Thymus (tissue), 11 donors: Measurements from ENCODE around the gene FADS1. TPM values are rescaled to one million over a fixed set of nuclear protein-coding genes. Genes with fewer than 3 reads are reported as not detected.

ENCODE experiments used
- DNase-seq, 9 donors: peaks; one replicate each; pipeline ENCODE4 v3.0.0-alpha.2; 2013; ENCODE audit warnings: low spot score in 9 of 9, low read depth in 6 of 9, missing footprints in 1 of 9
- H3K27ac ChIP-seq, 2 donors: one replicate each; pipeline ENCODE4 v1.5.1; 2013; ENCODE audit warnings: control low read depth in 1 of 2, low read depth in 1 of 2, low read length in 1 of 2, mild to moderate bottlenecking in 1 of 2, moderate library complexity in 1 of 2
- H3K27me3 ChIP-seq, 2 donors: one replicate each; pipeline ENCODE4 v1.5.1; 2013; ENCODE audit warnings: low read length in 1 of 2; ENCODE audit not compliant: control insufficient read depth in 2 of 2, insufficient read depth in 1 of 2
- H3K36me3 ChIP-seq, 2 donors: one replicate each; pipeline ENCODE4 v1.5.1; 2013; ENCODE audit warnings: low read length in 1 of 2, mild to moderate bottlenecking in 1 of 2, moderate library complexity in 1 of 2; ENCODE audit not compliant: control insufficient read depth in 2 of 2, insufficient read depth in 2 of 2
- H3K4me1 ChIP-seq, 2 donors: one replicate each; pipeline ENCODE4 v1.5.1; 2013; ENCODE audit warnings: low read length in 2 of 2; ENCODE audit not compliant: control insufficient read depth in 2 of 2, insufficient read depth in 2 of 2
- H3K4me3 ChIP-seq, 2 donors: one replicate each; pipeline ENCODE4 v1.5.1; 2013; ENCODE audit warnings: low read length in 2 of 2, control low read depth in 1 of 2, mild to moderate bottlenecking in 1 of 2
- H3K9me3 ChIP-seq, 2 donors: one replicate each; pipeline ENCODE4 v1.5.1; 2013; ENCODE audit warnings: low read length in 1 of 2, mild to moderate bottlenecking in 1 of 2; ENCODE audit not compliant: control insufficient read depth in 2 of 2, insufficient read depth in 1 of 2
- WGBS: extraction: QIAGEN DNeasy Blood & Tissue Kit; methylation state at CpG from one replicate; pipeline ENCODE4 v1.1.7; 2013; 5-methylcytosine and 5-hydroxymethylcytosine counted together
- polyA plus RNA-seq: library from polyadenylated mRNA; stranded (reverse); fragments of 200-250 nt; gene quantifications from one replicate; pipeline ENCODE4 v1.2.3, GENCODE V29; 2013
- total RNA-seq: library from RNA; stranded (reverse); fragments of 120-200 nt; gene quantifications from one replicate; pipeline ENCODE4 v1.2.4, GENCODE V29; 2013
- donor health status: healthy.

The FADS1 gene
- total and polyA plus RNA-seq, 2 donors: 4.4 to 12.9 TPM

DNA sequence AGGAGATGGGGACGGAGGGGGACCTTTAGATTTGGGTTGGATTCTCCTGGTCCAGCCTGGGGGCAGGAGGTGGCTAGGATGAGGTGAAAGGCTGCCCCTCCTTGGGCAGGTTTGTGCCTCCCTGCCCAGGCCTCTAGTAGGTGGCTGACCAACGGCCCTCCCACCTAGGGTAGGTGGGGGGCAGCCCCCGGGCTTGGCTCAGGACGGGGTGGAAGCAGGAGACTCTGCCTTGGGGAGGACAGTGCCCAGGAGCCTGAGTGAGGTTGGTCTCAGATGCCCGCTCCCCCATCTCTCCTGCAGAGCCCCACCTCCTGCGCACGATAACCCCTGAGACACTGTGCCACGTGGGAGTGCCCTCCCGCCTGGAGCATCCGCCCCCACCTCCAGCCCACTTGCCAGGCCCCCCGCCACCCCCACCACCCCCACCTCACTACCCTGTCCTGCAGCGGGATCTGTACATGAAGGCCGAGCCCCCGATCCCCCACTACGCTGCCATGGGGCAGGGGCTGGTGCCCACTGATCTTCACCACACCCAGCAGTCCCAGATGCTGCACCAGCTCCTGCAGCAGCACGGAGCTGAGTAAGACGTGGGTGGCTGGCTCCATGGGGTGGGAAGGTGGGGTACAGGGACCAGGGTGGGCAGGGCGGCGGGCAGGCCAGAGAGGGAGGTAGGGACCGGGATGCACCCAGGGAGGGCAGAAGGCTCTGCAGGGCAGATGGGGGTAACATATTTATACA, 46.7 kb downstream of the FADS1 start:
- no peak overlapping the region for H3K4me3 ChIP-seq
- no peaks in the 10 kb centered on the region for H3K36me3 ChIP-seq
- WGBS: 96% methylated on average over 20 of the region's 20 CpGs
- no peak overlapping the region for H3K27ac ChIP-seq
- H3K9me3 ChIP-seq: no peaks in the 10 kb centered on the region
- H3K4me1 ChIP-seq: peaks cover 0 to 4% of the 10 kb centered on the region in 2 donors
- no peak for DNase-seq
- no peaks in the 10 kb centered on the region for H3K27me3 ChIP-seq

DNA sequence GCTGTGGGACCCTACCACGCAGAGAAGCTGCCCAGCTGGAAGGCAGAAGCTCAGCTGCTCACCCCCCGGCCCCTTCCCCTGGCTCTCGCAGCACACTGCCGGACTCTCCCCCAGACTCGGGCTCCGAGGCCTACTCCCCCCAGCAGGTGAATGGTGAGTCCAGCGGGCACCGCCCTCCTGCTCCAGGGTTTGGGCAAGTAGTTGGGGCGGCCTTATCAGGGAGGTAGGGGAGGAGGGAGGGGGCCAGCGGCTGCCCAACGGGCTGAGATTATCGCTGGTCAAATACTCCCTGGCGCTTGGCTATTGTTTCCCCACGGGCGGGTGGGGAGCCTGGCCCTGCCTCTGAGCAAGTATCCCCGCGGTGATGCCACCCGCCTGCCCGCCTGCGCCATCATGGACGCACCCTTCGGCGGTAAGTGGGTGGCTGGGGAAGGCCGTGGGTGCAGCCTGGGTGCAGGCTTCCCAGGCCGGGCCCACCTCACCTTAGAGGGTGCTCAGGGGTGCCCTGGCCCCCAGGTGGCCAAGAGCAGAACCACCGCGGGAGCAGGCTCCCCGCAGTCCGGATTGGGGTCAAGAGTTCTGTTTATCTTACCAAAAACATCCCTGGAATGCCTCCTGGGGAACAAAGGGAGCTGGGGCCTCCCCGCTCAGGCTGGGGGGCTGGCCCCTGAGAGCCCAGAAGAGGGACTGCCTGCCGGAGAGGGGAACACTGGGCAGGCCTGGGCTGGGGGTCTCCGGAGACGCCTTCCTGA, 47.5 kb downstream of the FADS1 start:
- no peak overlapping the region for H3K4me3 ChIP-seq
- 97% methylated on average over 33 of the region's 33 CpGs for WGBS
- no peak for DNase-seq
- H3K9me3 ChIP-seq: no peaks in the 10 kb centered on the region
- peaks cover 0 to 4% of the 10 kb centered on the region in 2 donors for H3K4me1 ChIP-seq
- no peaks in the 10 kb centered on the region for H3K27me3 ChIP-seq
- no peaks in the 10 kb centered on the region for H3K36me3 ChIP-seq
- H3K27ac ChIP-seq: no peak overlapping the region

DNA sequence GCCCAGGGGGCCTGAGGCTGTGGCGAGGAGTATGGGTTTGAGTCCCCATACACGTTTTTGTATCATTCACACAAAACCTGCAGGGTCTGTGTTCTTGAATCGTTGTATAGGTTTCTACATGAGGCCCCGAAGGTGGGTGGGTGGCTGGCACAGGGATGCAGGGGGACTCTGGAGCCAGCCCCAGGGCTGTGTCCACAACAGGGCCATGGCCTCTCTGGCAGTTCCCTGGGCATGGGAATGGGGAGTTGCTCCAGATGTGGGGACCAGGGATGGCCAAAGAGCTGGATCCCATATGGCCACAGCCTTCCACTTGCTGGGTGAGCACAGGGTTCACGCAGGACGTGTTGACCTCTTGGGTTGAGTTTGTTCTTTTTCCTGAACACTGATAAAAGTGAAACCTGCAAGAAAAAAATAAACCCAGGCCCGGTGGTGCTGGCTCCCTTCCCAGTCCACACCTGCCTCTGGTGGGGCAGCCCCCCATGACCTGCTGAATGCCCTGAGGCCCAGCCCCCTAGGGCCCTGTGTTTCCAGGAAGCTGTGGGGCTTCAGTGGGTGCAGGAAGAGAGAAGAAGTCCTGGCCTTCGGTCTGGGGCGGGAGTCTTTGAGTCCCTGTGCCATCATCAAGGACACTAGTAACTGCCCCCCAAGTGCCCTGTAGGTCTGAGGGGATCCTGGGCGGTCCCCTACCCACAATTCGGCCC, 48.3 kb downstream of the FADS1 start:
- Histone ChIP-seq H3K4me3 (no peak overlapping the region), H3K9me3 (no peaks in the 10 kb centered on the region), H3K27me3 (no peaks in the 10 kb centered on the region), H3K27ac (no peak overlapping the region), H3K36me3 (no peaks in the 10 kb centered on the region), H3K4me1 (peaks cover 0 to 4% of the 10 kb centered on the region in 2 donors)
- 82% methylated on average over 11 of the region's 11 CpGs for WGBS
- no peak for DNase-seq

DNA sequence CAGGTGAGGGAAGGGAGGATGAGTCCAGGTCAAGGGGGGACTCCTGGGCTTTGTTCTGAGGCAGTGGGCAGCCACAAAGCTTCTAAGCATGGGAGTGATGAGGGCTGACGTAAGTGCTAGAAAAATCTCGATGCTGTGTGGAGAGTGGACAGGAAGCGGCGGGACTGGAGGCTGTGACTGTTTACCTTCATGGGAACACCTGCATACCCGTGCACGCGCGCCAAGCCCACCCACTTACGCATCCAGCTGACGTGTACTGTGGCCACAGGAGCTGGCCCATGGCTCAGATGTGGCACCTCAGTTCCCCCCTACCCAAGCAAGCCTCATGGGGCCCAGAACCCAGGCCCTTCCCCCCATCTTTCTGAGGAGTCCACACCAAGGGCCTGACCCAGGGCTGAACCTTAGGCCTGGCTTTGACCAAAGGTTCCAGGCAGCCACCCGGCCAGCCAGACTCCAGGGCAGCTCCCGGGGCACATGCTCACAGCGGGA, 50.4 kb downstream of the FADS1 start:
- no peak overlapping the region for H3K4me3 ChIP-seq
- H3K27ac ChIP-seq: no peak overlapping the region
- 80% methylated on average over 13 of the region's 13 CpGs for WGBS
- no peaks in the 10 kb centered on the region for H3K4me1 ChIP-seq
- H3K9me3 ChIP-seq: no peaks in the 10 kb centered on the region
- H3K36me3 ChIP-seq: no peaks in the 10 kb centered on the region
- peaks cover 0 to 9% of the 10 kb centered on the region in 2 donors for H3K27me3 ChIP-seq
- no peak for DNase-seq

DNA sequence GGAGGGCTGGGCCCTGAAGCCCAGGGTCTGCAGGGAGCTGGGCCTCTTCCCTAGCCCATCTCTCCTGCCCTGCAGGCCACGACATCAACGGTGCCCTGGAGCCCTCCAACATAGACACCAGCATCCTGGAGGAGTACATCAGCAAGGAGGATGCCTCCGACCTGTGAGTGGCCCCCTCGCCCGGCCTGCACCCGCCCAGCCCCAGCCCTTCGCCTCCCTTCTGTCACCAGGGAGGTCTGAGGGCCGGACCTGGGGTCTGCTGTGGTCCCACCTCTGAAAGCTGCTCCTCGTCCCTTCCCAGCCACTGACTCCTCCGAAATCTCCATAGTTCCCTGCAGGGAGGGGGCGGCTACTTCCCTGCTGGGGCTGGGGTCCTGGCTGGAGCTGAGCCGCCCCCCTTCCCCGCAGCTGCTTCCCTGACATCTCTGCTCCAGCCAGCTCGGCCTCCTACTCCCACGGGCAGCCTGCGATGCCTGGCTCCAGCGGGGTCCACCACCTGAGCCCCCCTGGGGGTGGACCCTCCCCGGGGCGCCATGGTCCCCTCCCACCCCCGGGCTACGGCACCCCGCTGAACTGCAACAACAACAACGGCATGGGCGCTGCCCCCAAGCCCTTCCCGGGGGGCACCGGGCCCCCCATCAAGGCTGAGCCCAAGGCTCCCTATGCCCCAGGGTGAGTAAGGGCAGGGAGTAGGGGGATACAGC, 51.1 kb downstream of the FADS1 start:
- no peaks in the 10 kb centered on the region for H3K9me3 ChIP-seq
- WGBS: 95% methylated on average over 26 of the region's 26 CpGs
- H3K4me1 ChIP-seq: no peaks in the 10 kb centered on the region
- peaks cover 0 to 9% of the 10 kb centered on the region in 2 donors for H3K27me3 ChIP-seq
- no peak overlapping the region for H3K4me3 ChIP-seq
- no peak overlapping the region for H3K27ac ChIP-seq
- DNase-seq: no peak
- no peaks in the 10 kb centered on the region for H3K36me3 ChIP-seq

DNA sequence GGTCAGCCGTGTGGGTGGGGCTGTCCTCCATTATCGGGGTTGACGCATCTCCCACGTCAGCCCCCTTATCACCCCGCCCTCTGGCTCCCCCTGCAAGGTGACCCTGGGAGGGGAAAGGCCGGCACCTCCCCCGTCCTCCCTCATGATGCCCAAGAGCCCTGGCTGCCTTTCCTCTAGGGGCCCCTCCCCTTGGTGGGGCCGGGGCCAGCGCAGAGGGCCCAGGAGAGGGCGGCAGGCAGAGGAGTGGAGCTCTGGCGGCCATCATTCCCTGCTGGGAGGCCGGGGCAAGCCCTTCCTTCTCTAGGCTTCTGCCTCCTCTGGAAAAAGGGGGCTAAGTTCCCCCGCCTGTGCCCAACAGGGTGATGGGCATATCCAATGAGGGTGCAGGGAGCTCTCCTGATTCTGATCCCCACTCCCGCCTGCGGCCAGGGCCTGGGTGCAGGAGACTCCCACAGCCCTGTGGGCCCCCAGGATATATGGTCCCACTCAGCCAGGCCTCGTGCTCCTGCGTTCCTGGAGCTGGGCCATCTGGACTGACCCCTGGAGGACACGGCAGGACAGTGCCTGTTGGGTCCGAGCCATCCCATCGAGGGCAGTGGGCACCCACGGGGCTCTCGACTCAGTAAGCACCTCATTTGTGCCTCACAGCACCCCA, 52.1 kb downstream of the FADS1 start:
- DNase-seq: no peak

DNA sequence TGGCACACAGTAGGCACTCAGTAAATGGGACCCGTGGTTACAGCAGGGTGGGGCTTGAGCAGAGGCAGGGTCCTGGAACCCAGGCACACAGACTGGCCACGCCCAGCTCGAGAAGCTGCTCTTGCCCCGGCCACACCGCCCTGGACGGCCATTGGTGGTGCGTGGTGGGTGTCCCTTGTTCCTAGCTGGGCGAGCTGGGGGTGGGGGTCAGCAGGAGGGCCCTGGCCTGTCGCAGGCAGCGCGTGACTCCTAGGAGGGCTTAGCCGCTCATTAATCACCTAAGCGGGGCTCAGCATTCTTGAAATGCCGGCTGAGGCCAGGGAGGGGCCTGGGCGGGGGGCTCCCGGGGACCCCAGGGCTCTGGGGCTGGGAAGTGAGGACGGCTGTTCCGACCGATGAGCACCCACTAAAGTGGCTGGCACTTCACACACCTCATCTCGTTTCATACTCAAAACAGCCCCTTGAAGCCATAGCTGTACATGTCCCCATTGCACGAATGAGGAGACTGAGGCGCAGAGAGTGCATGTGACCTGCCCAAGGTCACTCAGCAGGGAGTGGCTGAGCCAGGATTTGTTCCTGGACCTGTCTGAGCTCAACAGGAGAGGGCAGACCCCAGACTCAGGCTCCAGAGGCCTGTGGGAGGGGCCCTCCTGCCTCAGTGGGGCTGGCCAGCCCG, 52.7 kb downstream of the FADS1 start:
- H3K4me3 ChIP-seq: no peak overlapping the region
- H3K36me3 ChIP-seq: no peaks in the 10 kb centered on the region
- peaks cover 0 to 2% of the 10 kb centered on the region in 2 donors for H3K4me1 ChIP-seq
- H3K9me3 ChIP-seq: no peaks in the 10 kb centered on the region
- H3K27ac ChIP-seq: no peak overlapping the region
- DNase-seq: no peak
- 94% methylated on average over 23 of the region's 23 CpGs for WGBS
- peaks cover 0 to 9% of the 10 kb centered on the region in 2 donors for H3K27me3 ChIP-seq

More for the DNA sequence above, 52.1 kb downstream of the FADS1 start:
- Histone ChIP-seq H3K27me3 (peaks cover 0 to 9% of the 10 kb centered on the region in 2 donors), H3K4me1 (no peaks in the 10 kb centered on the region), H3K9me3 (no peaks in the 10 kb centered on the region), H3K36me3 (no peaks in the 10 kb centered on the region), H3K4me3 (no peak overlapping the region), H3K27ac (no peak overlapping the region)
- WGBS: 89% methylated on average over 22 of the region's 22 CpGs

DNA sequence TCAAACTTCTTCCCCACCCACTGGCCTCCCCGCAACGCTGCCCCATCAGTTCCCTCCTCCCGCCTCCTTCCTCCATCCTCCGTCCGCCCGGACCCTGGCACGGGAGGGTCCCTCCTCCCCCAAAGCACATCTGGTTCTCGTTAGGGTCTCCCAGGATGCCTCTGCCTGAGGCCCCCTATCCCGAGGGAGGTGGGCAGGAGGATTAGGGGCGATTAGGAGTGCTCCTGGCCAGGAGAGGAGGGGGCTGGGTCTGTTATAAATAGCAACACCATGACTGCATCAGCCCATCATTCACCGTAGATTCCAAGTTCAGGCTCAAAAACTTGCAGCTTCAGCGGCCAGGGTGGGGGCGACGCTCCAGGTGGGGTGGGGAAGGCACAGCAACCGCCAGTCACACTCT, 54.0 kb downstream of the FADS1 start:
- Histone ChIP-seq H3K27me3 (peaks cover 0 to 9% of the 10 kb centered on the region in 2 donors), H3K4me1 (peaks cover 0 to 4% of the 10 kb centered on the region in 2 donors), H3K27ac (no peak overlapping the region), H3K9me3 (no peaks in the 10 kb centered on the region), H3K36me3 (no peaks in the 10 kb centered on the region), H3K4me3 (no peak overlapping the region)
- 54% methylated on average over 15 of the region's 15 CpGs for WGBS
- DNase-seq: no peak
